Epithelial cell of esophagus (primary cell): ENCODE data around the gene RTN4.
A peak's percentile ranks its signal among the peaks of the same experiment; 100 is the strongest.
"Not testable (repeated sequence)": the region's sequence is repeated elsewhere in the genome, so short reads cannot be mapped to it uniquely, and the experiment has no call there.

Source experiments
- DNase-seq: peaks from one replicate; pipeline ENCODE4 v3.0.0; 2010; ENCODE audit warnings: low read depth
- H3K4me3 ChIP-seq: 2 replicates; pipeline ENCODE4 v1.5.1; 2011; ENCODE audit warnings: mild to moderate bottlenecking, low read length, control low read depth
- CTCF ChIP-seq: IDR thresholded peaks from 2 replicates; pipeline ENCODE4 v1.5.1; 2011; ENCODE audit warnings: low read depth, mild to moderate bottlenecking, low read length, control low read depth, inconsistent platforms; ENCODE audit not compliant: insufficient read depth; ENCODE audit errors: missing control alignments

The RTN4 gene

GRCh38 chr2:55056024-55056521, 5.8 kb upstream of the RTN4 start:
- H3K4me3 ChIP-seq: no peak overlapping the region
- peak; percentile 29 for DNase-seq

GRCh38 chr2:55054106-55054875, 4.0 kb upstream of the RTN4 start:
- no peak overlapping the region for H3K4me3 ChIP-seq
- DNase-seq: no peak
- no peak for TF ChIP-seq CTCF

More at GRCh38 chr2:55056024-55056521, 5.8 kb upstream of the RTN4 start:
- TF ChIP-seq CTCF: no peak

- DNase-seq, H3K4me3 ChIP-seq: not testable (repeated sequence)
Measured at GRCh38 chr2:55053225-55053624, 3.0 kb upstream of the RTN4 start.

GRCh38 chr2:55052129-55053061, 2.1 kb upstream of the RTN4 start:
- TF ChIP-seq CTCF: no peak

GRCh38 chr2:55051026-55051866, 995 bp upstream of the RTN4 start:
- TF ChIP-seq CTCF: no peak
- peak; percentile 99 for DNase-seq
- peak overlapping the region; percentile 66 for H3K4me3 ChIP-seq

More at GRCh38 chr2:55052129-55053061, 2.1 kb upstream of the RTN4 start:
- no peak overlapping the region for H3K4me3 ChIP-seq
- no peak for DNase-seq

GRCh38 chr2:55049821-55050099, 491 bp downstream of the RTN4 start:
- no peak for TF ChIP-seq CTCF
- no peak for DNase-seq
- peak overlapping the region; percentile 66 for H3K4me3 ChIP-seq
